Fibroblast of lung (primary cell): ENCODE measurements around the gene MED28. TPM values are rescaled to one million over a fixed set of nuclear protein-coding genes. Genes with fewer than 3 reads are reported as not detected.

ENCODE experiments used
- DNase-seq, 2 donors: peaks; one replicate each; pipeline versions ENCODE4 v3.0.0 to v3.0.0-alpha.2; 2010; ENCODE audit warnings: low read depth in 2 of 2
- H2AFZ ChIP-seq: 2 replicates; pipeline ENCODE4 v1.5.1; 2012; ENCODE audit warnings: low read length, control low read depth, inconsistent platforms
- H3K27ac ChIP-seq: 2 replicates; pipeline ENCODE4 v1.5.1; 2011; ENCODE audit warnings: low read length, control low read depth; ENCODE audit not compliant: insufficient read depth
- H3K27me3 ChIP-seq: 2 replicates; pipeline ENCODE4 v1.5.1; 2011; ENCODE audit warnings: mild to moderate bottlenecking, low read length; ENCODE audit not compliant: control insufficient read depth, insufficient read depth
- H3K36me3 ChIP-seq: 2 replicates; pipeline ENCODE4 v1.5.1; 2011; ENCODE audit warnings: low read length; ENCODE audit not compliant: control insufficient read depth, insufficient read depth
- H3K4me1 ChIP-seq: 2 replicates; pipeline ENCODE4 v1.5.1; 2011; ENCODE audit warnings: low read length; ENCODE audit not compliant: control insufficient read depth, insufficient read depth; ENCODE audit errors: extremely low read depth
- H3K4me2 ChIP-seq: 2 replicates; pipeline ENCODE4 v1.5.1; 2011; ENCODE audit warnings: low read length, control low read depth; ENCODE audit not compliant: insufficient read depth; ENCODE audit errors: extremely low read depth
- H3K4me3 ChIP-seq, 4 experiments: fragments of 200-600 bp in 1 of 4; sonication (generic) in 1 of 4; replicated peaks in 1 of 4; 2 replicates each; pipeline ENCODE4 v1.5.1; 2011 to 2016; ENCODE audit warnings: low read length in 4 of 4, low read depth in 3 of 4, mild to moderate bottlenecking in 3 of 4, control low read depth in 2 of 4, inconsistent platforms in 1 of 4, mixed read lengths in 1 of 4; ENCODE audit not compliant: insufficient read depth in 1 of 4; ENCODE audit errors: control extremely low read depth in 1 of 4
- H3K79me2 ChIP-seq: 2 replicates; pipeline ENCODE4 v1.5.1; 2012; ENCODE audit warnings: mild to moderate bottlenecking, low read length, inconsistent platforms; ENCODE audit not compliant: control insufficient read depth, insufficient read depth
- H3K9ac ChIP-seq: 2 replicates; pipeline ENCODE4 v1.5.1; 2011; ENCODE audit warnings: mild to moderate bottlenecking, low read length, control low read depth; ENCODE audit not compliant: insufficient read depth
- H3K9me3 ChIP-seq: 2 replicates; pipeline ENCODE4 v1.5.1; 2012; ENCODE audit warnings: low read depth, low read length; ENCODE audit not compliant: control insufficient read depth, insufficient read depth
- H4K20me1 ChIP-seq: 2 replicates; pipeline ENCODE4 v1.5.1; 2011; ENCODE audit warnings: low read length; ENCODE audit not compliant: control insufficient read depth, insufficient read depth; ENCODE audit errors: extremely low read depth
- CTCF ChIP-seq, 2 donors: IDR thresholded peaks in 1 of 2; conservative IDR thresholded peaks in 1 of 2; 1 replicate in 1 of 2; 2 replicates in 1 of 2; pipeline ENCODE4 v1.5.1; 2011 to 2012; ENCODE audit warnings: low read length in 2 of 2, control low read depth in 1 of 2, inconsistent platforms in 1 of 2, low read depth in 1 of 2, mild to moderate bottlenecking in 1 of 2
- EZH2 ChIP-seq: IDR thresholded peaks from 2 replicates; pipeline ENCODE4 v1.5.1; 2012; ENCODE audit warnings: low read length, control low read depth, mild to moderate bottlenecking; ENCODE audit errors: missing control alignments
- polyA plus RNA-seq, 2 donors: library from polyadenylated mRNA; depleted of rRNA in 1 of 2; stranded (reverse) in 1 of 2; unstranded in 1 of 2; fragments of >200 nt; gene quantifications; 2 replicates each; pipeline ENCODE4 v1.2.1, GENCODE V29; 2011 to 2012; ENCODE audit warnings: missing spikeins in 1 of 2
- total RNA-seq: library from RNA; depleted of rRNA; stranded (reverse); fragments of >200 nt; gene quantifications from 2 replicates; pipeline ENCODE4 v1.2.1, GENCODE V29; 2014

The MED28 gene
- total and polyA plus RNA-seq, 2 donors (not counting 1 experiment from before 2014, with no cell fraction given): 16.8 to 20.1 TPM

DNA sequence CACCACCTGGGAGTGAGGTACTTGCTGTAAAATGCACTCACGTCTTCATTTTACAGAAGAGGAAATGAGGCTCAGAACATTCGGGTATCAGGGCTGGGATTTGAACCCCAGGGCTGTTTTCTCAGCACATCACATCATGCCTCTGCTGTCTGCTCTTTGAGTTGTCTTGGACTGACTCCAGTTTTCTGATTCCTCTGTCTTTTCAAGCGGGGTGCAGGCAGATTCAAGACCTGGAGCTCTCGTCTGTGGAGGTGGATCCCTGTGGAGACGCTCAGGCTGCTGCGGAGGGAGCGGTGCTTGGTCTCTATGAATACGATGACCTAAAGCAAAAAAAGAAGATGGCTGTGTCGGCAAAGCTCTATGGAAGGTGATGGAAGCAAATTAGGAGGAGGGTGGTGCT, 31.2 kb upstream of the MED28 start:
- Histone ChIP-seq H3K27ac (no peak overlapping the region), H3K9me3 (no peaks in the 10 kb centered on the region), H4K20me1 (no peaks in the 10 kb centered on the region), H2AFZ (no peak overlapping the region), H3K9ac (no peak overlapping the region), H3K4me3 (no peak overlapping the region), H3K4me1 (peaks cover 2% of the 10 kb centered on the region), H3K4me2 (no peak overlapping the region), H3K27me3 (no peaks in the 10 kb centered on the region), H3K36me3 (peaks cover 8% of the 10 kb centered on the region), H3K79me2 (peaks cover 8% of the 10 kb centered on the region)
- DNase-seq: no peak
- TF ChIP-seq CTCF (conservative IDR thresholded peaks at IDR 0.05 in 1 of 2, IDR thresholded peaks at IDR 0.05 in 1 of 2; ENCODE audit: low read depth in 1 of 2, low read length in 2 of 2): no peak
- no peak for TF ChIP-seq EZH2

GRCh38 chr4:17583941-17584340, 30.5 kb upstream of the MED28 start:
- Histone ChIP-seq H3K27ac (no peak overlapping the region), H3K4me1 (no peaks in the 10 kb centered on the region), H2AFZ (no peak overlapping the region), H3K36me3 (peaks cover 8% of the 10 kb centered on the region), H3K27me3 (no peaks in the 10 kb centered on the region), H3K4me3 (no peak overlapping the region), H4K20me1 (no peaks in the 10 kb centered on the region), H3K79me2 (peaks cover 3% of the 10 kb centered on the region), H3K9ac (no peak overlapping the region), H3K9me3 (no peaks in the 10 kb centered on the region), H3K4me2 (no peak overlapping the region)
- TF ChIP-seq CTCF (conservative IDR thresholded peaks at IDR 0.05 in 1 of 2, IDR thresholded peaks at IDR 0.05 in 1 of 2; ENCODE audit: low read depth in 1 of 2, low read length in 2 of 2): no peak
- TF ChIP-seq EZH2: no peak
- DNase-seq: no peak

GRCh38 chr4:17584521-17585213, 29.8 kb upstream of the MED28 start:
- Histone ChIP-seq H3K36me3 (peaks cover 8% of the 10 kb centered on the region), H3K4me2 (no peak overlapping the region), H3K9ac (no peak overlapping the region), H3K9me3 (no peaks in the 10 kb centered on the region), H3K4me3 (no peak overlapping the region), H3K79me2 (no peaks in the 10 kb centered on the region), H3K27me3 (no peaks in the 10 kb centered on the region), H3K4me1 (no peaks in the 10 kb centered on the region), H2AFZ (no peak overlapping the region), H3K27ac (no peak overlapping the region), H4K20me1 (no peaks in the 10 kb centered on the region)
- DNase-seq: no peak
- no peak for TF ChIP-seq CTCF (conservative IDR thresholded peaks at IDR 0.05 in 1 of 2, IDR thresholded peaks at IDR 0.05 in 1 of 2; ENCODE audit: low read depth in 1 of 2, low read length in 2 of 2)
